T follicular helper cell (primary cell): ENCODE measurements around the gene MYOT.
"Not testable (repeated sequence)": the region's sequence is repeated elsewhere in the genome, so short reads cannot be mapped to it uniquely, and the experiment has no call there.

Experiments
- DNase-seq: peaks from one replicate; pipeline ENCODE4 v3.0.0-alpha.2; 2020; ENCODE audit warnings: low read depth
- total RNA-seq, 2 experiments: gene quantifications; one replicate each; lab custom pipeline; 2026; lab: John Stamatoyannopoulos, UW

The MYOT gene, protein sequence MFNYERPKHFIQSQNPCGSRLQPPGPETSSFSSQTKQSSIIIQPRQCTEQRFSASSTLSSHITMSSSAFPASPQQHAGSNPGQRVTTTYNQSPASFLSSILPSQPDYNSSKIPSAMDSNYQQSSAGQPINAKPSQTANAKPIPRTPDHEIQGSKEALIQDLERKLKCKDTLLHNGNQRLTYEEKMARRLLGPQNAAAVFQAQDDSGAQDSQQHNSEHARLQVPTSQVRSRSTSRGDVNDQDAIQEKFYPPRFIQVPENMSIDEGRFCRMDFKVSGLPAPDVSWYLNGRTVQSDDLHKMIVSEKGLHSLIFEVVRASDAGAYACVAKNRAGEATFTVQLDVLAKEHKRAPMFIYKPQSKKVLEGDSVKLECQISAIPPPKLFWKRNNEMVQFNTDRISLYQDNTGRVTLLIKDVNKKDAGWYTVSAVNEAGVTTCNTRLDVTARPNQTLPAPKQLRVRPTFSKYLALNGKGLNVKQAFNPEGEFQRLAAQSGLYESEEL
- 0 reads per million in 2 experiments for total RNA-seq

DNA sequence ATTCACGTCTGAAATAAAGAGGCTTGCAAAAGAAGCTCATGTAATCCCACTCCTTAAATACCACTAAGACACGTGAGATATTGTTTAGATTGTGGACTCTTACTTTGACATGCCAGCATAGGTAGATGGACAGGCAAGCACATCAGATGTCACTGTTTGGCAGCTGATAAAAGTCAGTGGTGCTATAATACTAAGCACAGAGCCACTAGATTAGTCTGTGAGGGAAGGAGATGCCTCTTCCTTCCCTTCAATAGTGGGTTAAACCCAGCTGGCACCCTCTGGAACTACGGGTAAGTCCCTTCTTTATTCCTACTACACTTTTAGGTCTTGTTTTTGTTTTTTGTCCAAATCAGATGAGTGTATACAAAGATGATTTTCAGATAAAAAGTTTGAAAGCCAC is at the start of gene MYOT:
TSS of gene MYOT (plus strand) at position 197 of the 400 bp plus-strand sequence. CDS start 2,792 bp downstream, outside the sequence.
- no peak for DNase-seq

DNA sequence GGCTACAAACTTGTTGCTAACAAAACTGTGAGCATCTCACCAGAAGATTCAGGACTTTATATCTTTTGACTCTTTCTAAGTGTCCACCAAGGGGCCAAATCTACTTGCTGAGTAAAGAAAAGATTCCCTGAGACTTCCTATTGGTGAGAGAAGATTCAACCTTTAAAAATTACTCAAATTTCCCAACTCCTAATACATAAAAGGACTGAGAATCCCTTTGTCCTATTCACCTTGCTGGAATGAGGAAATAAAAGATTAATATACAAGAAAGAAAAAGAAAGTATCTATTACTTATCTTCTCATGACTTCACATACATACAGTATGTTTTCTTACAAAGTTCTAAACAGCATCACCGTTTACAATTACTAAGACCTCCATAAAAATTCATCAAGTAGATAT is 47.9 kb upstream of the MYOT start:
- no peak for DNase-seq

DNA sequence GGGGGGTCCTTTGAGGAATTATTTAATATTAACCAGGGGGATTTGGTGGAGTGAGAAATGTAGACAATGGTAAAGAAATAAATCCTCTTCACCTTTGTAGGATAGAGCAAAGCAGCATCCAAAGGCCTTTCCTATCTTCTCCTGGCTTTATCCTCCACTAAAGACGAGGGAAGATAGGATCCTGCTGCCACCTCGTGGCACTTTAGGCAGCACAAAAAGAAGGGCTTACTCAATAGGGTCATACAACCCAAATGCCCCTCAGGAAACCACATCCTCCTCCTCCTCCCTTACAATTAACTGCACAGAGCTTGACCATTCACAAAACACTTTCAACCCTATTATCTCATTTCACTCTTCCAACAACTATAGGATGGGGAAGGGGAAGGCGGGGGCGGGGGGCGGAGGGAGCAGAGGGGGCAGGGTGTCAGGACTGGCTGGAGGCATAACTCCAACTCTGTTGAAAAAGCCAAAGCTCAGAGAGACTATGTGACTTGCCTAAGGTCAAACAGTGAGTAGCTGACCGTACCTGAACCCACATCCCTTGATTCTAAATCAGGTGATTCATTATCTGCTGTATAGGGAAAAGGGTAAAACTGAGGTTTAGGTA is 45.4 kb upstream of the MYOT start:
- no peak for DNase-seq

DNA sequence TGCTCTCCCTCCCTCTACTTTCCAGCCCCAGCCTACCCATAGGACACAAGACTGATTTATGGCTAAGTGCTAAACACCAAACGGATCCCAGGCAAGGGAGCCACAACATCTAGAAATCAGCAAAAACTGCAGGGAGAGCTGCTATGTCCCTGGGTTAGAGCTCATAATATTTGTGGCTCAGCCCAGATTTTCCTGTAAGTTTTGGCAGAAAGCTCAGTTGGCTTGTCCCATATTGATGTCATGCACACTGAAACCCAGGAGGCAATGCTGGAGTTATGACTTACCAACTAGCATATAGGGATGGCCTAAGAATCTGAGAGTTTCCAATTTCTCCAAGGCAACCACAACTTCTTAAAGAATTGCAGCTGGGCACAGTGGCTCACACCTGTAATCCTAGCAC is 44.7 kb upstream of the MYOT start:
- no peak for DNase-seq

DNA sequence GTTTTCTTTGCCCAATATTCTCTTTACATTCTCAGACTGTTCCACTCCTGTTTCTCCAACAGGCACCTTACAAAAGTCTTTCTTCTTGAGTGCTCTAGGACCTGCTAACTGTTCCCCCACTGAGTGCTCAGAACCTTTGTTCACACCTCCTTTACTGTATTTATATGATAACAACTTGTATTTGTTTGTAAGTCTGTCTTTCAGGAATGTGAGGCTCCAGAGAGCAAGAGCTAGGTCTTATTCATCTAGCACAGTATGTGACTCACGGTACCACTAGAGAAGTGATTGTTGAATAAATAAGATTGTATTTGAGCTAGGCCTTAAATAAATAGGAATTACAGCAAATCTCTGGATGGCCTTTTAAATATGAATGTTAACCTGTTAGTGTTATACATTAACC is 42.5 kb upstream of the MYOT start:
- no peak for DNase-seq

DNA sequence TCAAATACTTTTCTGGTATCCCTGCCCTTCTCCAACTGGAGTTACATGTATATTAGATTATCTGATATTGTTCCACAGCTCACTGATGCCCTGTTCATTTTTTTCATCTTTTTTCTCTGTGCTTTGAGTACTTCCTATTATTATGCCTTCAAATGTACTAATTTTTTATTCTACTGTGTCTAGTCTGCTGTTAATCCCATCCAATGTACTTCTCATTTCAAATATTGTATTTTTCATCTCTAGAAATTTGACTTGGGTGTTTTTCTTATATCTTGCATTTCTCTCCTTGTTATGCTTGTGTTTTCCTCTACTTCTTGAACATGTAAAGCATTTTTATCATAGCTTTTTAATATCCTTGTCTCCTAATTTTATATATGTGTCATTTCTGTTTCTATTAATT is 41.6 kb upstream of the MYOT start:
- DNase-seq, result no peak

DNA sequence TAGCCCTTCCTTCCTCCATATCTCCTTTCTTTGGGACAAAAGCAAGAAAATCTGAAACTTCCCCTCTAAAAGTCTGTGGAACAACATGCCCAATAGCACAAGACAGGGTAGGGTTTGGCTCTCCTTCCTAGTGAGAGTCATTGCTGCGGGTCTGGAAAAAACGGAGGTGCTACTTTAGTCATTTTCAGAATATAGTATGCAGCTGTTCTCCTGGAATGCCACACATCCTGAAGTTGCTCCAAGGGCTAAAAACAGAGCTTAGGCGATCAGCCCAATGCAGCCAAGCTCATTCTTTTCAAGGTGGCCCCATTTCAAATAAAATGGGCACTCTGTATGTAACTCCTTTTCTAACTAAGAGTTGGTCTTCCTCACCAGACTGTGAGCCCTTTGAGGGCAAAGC is 39.5 kb upstream of the MYOT start:
- no peak for DNase-seq

DNA sequence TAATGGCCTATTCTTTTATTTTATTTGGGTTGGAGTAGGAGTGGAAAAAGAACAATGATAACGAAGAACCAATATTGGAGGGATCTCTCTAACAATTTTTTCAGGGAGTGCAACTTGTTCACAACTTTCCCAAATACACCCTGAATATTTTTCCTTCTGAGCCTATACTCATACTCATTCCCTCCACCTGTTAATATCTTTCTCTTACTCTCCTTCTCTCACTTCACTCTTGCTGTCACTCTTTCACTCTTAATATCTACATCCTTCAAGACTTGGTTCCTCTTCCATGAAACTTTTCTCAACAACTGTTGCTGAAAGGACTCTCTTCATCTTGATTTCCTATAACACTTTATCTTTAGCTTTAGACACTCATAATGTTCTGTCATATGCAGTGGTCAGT is 39.0 kb upstream of the MYOT start:
- DNase-seq, result no peak

DNA sequence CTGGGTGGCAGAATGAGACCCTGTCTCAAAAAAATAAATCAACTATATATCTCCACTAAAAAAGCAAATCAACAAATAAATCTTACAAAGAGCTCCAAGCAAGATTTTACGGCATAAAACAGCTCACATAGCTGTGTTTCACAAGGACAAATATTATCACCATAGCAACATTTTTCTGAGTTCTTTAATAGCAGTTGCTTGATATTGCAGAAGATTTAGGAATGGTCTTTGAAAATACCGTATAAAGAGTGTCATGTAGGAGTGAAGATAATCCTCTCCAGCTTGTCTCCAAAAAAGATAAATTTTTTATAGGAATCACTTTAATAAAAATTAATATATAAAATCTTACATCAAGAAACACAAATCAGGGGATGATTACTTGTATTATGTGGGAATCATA is 36.6 kb upstream of the MYOT start:
- DNase-seq, result no peak

DNA sequence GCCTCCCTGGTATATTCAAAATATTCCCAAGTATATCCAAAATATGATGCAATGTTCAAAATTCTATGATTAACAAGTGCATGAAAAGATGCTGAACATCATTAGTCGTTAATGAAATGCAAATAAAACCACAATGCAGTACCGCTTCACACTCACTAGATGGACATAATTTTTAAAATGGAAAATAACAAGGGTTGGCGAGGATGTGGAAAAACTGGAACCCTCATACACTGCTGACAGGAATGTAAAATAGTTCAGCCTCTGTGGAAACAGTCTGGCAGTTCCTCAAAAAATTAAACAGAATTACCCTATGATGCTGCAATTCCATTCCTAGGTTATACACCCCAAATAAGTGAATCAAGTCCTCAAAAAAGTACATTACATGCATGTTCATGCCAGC is 36.1 kb upstream of the MYOT start:
- no peak for DNase-seq

DNA sequence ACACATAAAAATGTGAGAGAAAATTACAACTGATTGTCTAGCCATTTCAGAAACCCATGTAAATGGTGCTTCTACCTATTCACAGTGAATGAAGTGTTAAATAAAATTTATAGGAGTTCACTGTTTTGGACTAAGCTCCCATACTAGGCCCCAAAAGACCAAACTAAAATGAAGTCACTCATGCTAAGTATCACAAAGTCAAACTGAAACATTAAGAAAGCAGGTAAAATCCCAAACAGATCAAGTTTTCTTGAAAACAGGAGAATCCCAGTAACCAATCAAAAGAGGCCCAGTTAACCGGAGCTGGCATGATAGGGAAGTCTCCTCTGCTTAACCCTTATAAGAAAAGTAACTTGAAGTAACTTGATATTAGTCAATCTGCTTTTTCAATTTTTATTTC is 35.2 kb upstream of the MYOT start:
- no peak for DNase-seq

DNA sequence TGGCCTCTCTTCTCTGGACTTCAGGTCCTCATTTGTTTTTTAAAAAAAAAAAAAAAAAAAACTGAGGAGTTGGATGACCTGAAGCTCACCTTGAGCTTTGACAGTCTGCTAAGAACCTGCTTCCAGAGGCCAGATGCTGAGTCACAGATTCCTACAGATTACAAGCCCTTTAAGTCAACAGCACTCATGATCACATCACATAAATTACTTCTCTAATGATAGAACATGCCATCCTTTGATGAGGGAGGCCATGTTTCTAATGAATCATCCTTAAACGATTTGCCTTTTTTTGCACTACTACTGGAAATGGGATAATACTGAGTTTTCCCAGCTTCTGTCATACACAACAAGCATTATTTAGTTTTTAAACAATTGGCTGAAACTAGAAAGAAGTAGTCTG is 34.2 kb upstream of the MYOT start:
- no peak for DNase-seq

DNA sequence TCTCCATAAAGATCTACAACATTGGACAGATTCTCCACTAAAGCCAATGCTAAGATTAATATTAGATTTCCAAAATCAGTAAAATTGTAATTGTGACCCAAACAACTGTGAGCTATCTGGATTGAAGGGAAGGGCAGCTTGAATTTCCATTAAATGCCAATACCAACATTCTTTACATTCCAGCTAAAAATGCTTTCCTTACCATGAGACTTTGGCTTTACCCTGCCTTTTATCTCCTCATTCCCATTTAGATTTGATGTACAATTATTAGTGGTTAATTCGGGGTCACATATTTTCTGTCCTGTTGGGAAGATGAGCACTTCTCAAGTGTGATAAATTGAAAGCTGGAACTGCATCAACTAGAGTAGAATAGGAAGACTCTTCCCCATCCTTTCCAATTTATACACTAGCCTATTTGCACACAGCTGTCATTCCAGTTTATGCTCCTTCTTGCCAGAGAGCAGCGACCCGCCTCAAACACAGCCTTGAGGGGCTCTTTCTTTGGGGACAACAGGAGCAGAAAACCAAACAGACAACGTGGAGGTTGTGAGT is 33.1 kb upstream of the MYOT start:
- no peak for DNase-seq

DNA sequence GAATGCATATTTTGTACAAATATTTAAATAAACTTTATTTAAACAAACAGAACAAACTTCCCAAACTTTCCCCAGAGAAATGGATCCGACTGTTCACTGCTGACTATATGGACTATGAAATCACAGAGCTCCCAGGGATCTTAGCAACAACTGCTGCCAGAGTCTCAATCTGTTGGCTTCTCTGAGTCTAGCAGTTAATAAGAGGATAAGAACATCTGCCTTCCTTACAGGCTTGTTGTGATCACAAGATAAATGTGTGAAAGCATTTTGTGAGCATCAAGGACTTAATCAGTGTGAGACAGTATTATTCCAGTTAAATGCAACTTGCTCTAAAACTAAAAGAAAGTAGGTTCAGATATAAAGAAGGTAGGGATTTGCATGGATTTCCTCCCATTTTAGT is 31.4 kb upstream of the MYOT start:
- DNase-seq, result no peak

DNA sequence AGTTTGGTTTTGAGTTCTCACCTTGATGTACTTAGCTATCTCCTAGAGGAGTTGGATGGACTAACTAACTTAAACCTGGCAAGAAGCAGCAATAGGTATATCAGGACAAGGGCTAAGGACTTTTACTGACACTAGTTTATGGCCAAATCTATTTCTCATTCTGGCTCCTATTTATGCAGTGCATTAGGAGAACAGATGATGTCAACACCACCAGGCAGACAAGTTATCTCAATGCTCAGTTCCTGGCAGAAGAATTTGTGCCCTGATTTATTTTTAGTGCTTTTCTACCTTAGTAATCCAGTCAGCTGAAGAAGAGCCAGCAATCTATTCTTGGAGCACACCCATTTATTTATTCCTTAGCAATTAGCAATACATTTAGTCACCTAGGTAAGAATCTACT is 30.7 kb upstream of the MYOT start:
- DNase-seq, result no peak

DNA sequence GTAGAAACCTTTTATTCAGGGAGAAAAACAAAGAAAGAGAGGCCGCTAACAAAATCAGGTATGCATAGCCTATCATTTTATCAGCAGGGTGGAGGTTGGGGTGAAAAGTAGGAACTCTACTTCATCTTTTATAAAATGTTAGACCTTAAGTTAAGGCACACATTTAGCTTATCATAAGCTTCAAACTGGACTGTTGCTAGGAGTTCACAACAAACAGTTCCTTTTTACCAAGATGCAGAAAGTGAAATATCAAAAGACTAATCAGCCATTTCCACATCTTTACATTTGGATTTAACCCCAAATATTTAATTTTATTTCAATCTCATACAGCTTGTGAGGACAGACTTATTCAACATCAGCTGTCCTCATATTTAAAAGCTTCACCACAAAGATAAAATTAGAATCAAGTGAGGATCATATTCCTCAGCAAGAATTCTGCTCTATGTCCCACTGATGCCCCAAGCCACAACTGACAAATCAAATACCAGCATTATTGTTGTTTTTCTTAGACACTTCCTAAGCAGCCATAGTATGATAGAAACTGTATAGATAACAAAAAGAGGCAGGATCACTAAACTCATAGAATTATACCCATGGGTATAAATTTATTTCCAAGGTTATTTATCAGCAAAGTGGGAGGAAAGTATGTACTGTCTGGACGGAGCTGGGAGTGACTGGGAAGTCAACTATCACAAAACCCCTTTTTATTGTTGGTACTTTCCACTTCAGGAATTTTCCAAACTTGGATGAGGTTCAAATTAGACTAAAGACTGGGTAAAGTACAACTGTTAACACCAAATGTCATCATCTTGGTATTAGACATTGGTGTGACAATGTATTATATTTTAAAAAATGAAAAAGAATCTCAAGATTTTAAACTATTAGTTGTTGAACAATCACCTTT is 29.9 kb upstream of the MYOT start:
- DNase-seq, result no peak

DNA sequence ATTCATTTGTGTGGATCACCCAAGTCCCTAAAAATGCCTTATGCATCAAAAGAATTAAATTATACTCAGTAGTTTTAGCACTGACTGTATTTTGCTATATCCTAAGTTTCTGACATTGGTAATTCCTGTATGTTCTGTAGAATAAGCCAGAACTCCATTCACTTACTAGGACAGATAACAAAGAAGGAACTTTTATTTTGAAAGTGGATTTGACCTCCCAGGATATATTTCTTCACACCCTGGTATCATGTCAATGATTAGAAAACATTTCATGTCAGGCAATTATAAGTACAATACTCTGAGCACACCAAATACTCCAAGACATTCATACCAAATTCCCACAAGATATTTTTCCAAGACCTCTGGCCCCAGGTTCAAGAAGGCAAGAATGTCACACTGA is 28.7 kb upstream of the MYOT start:
- DNase-seq, result no peak

DNA sequence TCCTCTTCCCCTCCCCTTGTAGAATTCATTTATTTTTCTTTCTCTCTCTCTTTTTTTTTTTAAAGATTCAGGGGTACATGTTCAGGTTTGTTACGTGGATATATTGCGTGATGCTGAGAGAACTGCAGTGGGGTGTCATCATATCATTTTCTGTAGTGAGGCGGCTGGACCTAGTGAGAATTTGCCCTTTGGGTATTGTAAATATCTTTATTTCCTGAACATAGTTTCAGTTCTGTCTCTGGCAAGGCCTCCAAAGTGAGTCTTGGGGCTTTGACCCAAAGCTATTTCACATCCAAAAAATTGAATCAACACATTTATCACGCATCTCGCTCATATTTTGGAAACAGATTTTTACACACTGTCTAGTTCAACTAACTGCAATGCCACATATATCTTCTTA is 25.4 kb upstream of the MYOT start:
- DNase-seq, result no peak

DNA sequence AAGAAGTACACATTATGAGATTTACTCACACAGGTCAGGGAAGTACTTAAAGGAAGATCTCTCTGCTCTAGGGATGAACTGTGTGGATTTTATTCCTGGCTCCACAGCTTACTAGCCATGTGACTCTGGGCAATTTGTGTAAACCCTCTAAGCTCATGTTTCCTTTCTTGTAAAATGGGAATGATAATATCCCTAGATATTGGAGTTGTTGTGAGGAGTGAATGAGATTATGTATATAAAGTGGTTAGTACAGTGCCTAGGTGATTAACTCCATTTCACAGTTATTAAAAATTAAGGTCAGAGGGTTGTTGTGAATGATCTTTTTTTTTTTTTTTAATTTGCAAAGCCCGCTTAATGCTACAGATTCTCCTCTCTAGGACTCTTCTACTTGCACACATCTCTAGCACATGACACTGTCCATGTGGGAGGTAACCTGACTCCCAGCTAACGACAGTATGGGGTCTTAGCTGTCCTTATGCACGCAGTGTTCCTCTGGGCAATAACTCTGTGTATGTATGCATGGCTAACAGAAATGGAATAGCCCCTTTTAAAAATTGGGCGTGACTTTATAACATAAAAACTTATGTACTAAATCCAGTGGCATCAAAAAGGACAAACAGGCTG is 23.9 kb upstream of the MYOT start:
- no peak for DNase-seq

DNA sequence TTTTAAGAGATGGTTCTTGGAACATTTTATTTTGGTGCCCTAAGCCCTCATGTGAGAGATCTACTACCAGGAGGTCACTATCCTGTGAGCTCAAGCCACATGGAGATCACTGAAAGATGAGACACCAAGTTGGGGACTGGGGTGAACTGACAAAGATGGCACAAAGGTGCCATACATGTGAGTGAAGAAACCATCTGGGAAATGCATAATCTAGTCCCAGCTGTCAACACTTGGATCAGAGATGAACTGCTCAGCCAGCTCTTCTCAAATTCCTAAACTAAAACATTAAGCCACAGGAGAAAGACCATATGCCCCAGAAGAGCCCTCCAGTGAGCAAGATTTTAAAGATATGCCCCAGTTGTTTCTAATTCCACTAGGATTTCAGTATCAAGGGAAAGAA is 22.2 kb upstream of the MYOT start:
- no peak for DNase-seq

DNA sequence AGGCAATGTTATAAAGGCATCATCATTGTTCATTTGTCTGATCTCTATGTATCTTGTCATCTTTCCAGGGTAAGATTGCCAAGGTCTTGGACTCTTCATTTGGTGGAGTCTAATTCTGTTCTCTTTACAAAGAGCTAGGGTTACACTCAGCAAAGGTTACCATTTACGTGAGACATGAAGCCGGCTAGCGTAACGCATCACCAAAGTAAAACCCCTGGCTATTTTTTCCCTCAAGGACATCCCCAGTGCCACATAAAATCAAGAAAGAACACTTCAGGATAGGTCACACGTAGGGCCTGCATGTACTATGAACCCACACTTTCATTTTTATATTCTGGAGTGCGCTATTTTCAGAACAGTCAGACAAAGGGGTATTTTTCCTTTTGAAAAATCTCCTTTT is 20.0 kb upstream of the MYOT start:
- no peak for DNase-seq

DNA sequence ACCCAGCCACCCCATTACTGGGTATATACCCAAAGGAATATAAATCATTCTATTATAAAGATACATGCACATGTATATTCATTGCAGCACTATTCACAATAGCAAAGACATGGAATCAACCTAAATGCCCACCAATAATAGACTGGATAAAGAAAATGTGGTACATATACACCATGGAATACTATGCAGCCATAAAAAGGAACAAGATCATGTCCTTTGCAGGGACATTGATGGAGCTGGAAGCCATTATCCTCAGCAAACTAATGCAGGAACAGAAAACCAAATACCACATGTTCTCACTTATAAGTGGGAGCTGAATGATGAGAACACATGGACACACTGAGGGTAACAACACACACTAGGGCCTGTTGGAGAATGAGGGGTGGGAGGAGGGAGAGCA is 14.5 kb upstream of the MYOT start:
- DNase-seq, result not testable (repeated sequence)
